Left lung (tissue), 10 donors: ENCODE measurements around the gene AXIN1. TPM values are rescaled to one million over a fixed set of nuclear protein-coding genes. Genes with fewer than 3 reads are reported as not detected.
A peak's percentile ranks its signal among the peaks of the same experiment; 100 is the strongest.

ENCODE experiments used
- ATAC-seq: fragments of 200-7000 bp; cut with Tn5 transposase; one replicate; pipeline ENCODE4 v1.9.1; 2020; ENCODE audit warnings: moderate library complexity
- DNase-seq, 4 donors: peaks; one replicate each; pipeline ENCODE4 v3.0.0-alpha.2; 2013 to 2020
- H3K27ac ChIP-seq, 2 donors: fragments of 200-600 bp; sonication (generic) in 1 of 2; one replicate each; pipeline versions ENCODE4 v1.5.0 to v1.8.0; 2020 to 2021
- H3K27me3 ChIP-seq, 2 donors: fragments of 200-600 bp; sonication (generic) in 1 of 2; one replicate each; pipeline versions ENCODE4 v1.5.0 to v1.8.0; 2020 to 2021
- H3K36me3 ChIP-seq, 2 donors: fragments of 200-600 bp; sonication (generic) in 1 of 2; one replicate each; pipeline versions ENCODE4 v1.5.0 to v1.8.0; 2020 to 2021
- H3K4me1 ChIP-seq, 2 donors: fragments of 200-600 bp; one replicate each; pipeline ENCODE4 v1.8.0; 2021
- H3K4me3 ChIP-seq, 2 donors: fragments of 200-600 bp; sonication (generic) in 1 of 2; one replicate each; pipeline versions ENCODE4 v1.5.0 to v1.8.0; 2020 to 2021; ENCODE audit warnings: mild to moderate bottlenecking in 1 of 2
- H3K9me3 ChIP-seq, 2 donors: fragments of 200-600 bp; sonication (generic) in 1 of 2; one replicate each; pipeline versions ENCODE4 v1.5.0 to v1.8.0; 2020 to 2021
- intact Hi-C, 2 donors: fragments of 100-400 bp; cut with DNase I; formaldehyde crosslinking; loops; one replicate each; pipeline versions ENCODE4 v1.11.2 to v1.14.2; 2022
- polyA plus RNA-seq, 6 donors: library from polyadenylated mRNA; unstranded; fragments of 120-200 nt; gene quantifications; one replicate each; pipeline ENCODE4 v1.2.1, GENCODE V29; 2013; ENCODE audit not compliant: insufficient read length in 6 of 6
- total RNA-seq, 2 donors: library from RNA; stranded (reverse); fragmentation: NEBNext Ultra II Directional; extraction: Animal tissue kit (Norgen Biotek cat#: 25700); gene quantifications; one replicate each; pipeline ENCODE4 v1.2.1, GENCODE V29; 2021
- TF ChIP-seq, protein P1 (sequence below), 2 donors: fragments of 200-600 bp; sonication (generic) in 1 of 2; IDR thresholded peaks; one replicate each; pipeline versions ENCODE4 v1.5.0 to v1.8.0; 2021; ENCODE audit warnings: antibody characterized with exemption in 2 of 2
- donor health status: DM: no; HTN: yes; CAD: no.
- donor health status: DM: no; HTN: no; CAD: no.

AXIN1 gene
- total and polyA plus RNA-seq, 8 donors: 14.0 to 23.4 (median 18.0) TPM

DNA sequence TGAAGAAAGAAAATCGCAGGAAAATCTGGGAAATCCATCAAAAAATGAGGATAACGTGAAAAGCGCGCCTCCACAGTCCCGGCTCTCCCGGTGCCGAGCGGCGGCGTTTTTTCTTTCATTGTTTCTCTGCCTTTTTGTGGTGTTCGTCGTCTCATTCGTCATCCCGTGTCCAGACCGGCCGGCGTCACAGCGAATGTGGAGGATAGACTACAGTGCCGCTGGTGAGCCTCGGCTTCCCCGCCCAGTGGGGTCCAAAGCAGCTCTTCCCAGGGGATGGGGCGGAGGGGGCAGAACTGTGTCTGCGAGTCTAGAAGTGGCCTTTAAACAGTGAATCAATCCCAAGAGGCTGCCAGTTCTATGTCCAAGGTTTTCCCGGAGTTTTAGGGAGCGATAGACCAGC is 98.1 kb downstream of the AXIN1 start:
- Histone ChIP-seq H3K9me3 (no peaks in the 10 kb centered on the region), H3K4me3 (no peak overlapping the region), H3K36me3 (peaks cover 0 to 38% of the 10 kb centered on the region in 2 donors), H3K27ac (no peak overlapping the region), H3K4me1 (peaks cover 0 to 17% of the 10 kb centered on the region in 2 donors), H3K27me3 (no peaks in the 10 kb centered on the region)
- intact Hi-C loops: no loop called here
- no peak for ATAC-seq
- TF ChIP-seq, protein P1, sequence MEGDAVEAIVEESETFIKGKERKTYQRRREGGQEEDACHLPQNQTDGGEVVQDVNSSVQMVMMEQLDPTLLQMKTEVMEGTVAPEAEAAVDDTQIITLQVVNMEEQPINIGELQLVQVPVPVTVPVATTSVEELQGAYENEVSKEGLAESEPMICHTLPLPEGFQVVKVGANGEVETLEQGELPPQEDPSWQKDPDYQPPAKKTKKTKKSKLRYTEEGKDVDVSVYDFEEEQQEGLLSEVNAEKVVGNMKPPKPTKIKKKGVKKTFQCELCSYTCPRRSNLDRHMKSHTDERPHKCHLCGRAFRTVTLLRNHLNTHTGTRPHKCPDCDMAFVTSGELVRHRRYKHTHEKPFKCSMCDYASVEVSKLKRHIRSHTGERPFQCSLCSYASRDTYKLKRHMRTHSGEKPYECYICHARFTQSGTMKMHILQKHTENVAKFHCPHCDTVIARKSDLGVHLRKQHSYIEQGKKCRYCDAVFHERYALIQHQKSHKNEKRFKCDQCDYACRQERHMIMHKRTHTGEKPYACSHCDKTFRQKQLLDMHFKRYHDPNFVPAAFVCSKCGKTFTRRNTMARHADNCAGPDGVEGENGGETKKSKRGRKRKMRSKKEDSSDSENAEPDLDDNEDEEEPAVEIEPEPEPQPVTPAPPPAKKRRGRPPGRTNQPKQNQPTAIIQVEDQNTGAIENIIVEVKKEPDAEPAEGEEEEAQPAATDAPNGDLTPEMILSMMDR (IDR thresholded peaks at IDR 0.05): no peak
- peak in 1 of 4 donors; percentile 72 for DNase-seq

DNA sequence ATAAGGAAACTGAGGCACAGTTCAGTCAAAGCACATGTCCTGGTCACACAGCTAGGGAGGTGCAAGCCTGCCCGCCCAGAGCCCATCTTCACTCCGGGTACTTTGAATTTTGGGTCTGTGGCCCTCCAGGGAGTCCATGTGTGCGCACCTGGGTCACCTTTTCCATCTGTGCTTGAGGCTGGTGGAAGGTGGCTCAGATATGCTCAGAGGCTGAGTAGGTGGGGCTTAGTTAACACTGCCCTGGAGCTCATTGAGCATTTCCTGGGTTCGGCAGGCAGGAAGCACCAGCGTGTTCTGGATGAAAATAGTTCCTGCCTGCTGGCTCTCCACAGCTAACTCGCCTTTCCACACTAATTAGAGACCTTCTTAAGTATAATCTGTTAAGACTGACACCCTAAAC is 98.7 kb downstream of the AXIN1 start:
- Histone ChIP-seq H3K36me3 (peaks cover 0 to 34% of the 10 kb centered on the region in 2 donors), H3K27me3 (no peaks in the 10 kb centered on the region), H3K4me3 (no peak overlapping the region), H3K9me3 (no peaks in the 10 kb centered on the region), H3K4me1 (peaks cover 0 to 17% of the 10 kb centered on the region in 2 donors), H3K27ac (no peak overlapping the region)
- ATAC-seq (no peak), DNase-seq (peak in 1 of 4 donors; percentile 22)
- TF ChIP-seq, protein P1 (IDR thresholded peaks at IDR 0.05): no peak
- intact Hi-C loops: no loop called here

DNA sequence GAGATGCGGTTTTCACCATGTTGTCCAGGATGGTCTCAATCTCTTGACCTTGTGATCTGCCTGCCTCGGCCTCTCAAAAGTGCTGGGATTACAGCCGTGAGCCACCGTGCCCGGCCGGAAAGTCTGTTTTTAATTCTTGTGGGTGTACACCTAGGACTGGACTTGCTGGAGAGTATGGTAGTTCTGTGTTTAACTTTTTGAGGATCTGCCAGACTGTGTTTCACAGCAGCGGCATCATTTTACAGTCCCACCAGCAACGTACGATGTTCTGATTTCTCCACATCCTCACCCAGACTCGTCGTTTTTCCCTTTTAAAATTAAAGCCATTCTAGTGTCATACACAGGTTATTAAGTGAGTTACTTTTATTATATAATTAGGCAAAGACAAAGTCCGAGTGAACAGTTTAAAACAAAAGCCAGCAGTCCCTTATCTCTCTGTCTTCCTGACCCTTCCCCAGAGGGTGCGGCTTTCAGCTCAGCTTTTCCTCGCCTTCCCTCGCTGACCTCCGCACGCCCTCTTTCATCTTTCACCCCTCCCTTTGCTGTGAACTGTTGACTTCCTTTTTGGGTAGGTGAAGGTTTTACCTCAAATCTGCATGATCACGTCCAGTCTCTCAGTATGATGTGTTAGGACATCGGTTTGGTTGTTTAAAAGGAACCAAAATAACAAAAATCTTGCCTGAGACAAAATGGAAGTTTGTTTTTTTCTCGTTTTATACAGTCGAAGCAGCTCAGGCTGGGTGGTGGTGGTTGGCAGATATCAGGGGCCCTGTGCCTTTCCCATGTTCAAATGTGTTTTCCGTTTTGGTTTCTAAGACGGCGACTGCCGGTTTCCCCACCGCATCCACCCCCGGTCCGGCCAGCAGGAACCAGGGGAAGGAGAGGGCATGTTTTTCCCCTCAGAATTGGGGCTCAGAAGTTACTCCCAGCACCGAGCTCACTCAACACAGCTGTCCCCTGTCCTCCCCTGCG is 99.9 kb downstream of the AXIN1 start:
- peak overlapping the region in 1 of 2 donors; percentile 2 for H3K4me3 ChIP-seq
- DNase-seq (peak in 1 of 4 donors; percentile 53), ATAC-seq (no peak)
- H3K27me3 ChIP-seq: no peaks in the 10 kb centered on the region
- peaks cover 0 to 17% of the 10 kb centered on the region in 2 donors for H3K4me1 ChIP-seq
- peaks cover 0 to 34% of the 10 kb centered on the region in 2 donors for H3K36me3 ChIP-seq
- TF ChIP-seq, protein P1 (IDR thresholded peaks at IDR 0.05): no peak
- no peaks in the 10 kb centered on the region for H3K9me3 ChIP-seq
- peak overlapping the region in 1 of 2 donors; percentile 74 for H3K27ac ChIP-seq
- intact Hi-C loops: no loop called here

DNA sequence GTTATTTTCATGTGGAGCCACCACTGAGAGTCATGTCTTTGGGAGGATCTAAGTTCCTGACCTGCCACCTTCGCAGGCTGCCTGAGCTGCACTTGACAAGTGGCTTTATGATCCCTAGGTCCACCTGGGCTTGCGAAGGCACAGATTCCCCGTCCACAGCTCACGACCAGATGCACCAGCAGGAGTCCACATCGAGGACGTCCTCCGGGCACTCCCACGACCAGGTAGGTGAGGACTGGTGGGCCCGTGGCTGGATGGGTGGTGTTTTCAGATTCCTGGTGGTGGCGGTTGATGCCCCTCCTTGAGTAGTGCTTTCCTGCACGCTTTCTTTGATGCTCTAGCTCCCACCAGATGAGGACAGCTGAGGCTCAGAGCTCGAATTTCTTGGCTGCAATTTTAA is 103.1 kb downstream of the AXIN1 start:
- Histone ChIP-seq H3K27me3 (no peaks in the 10 kb centered on the region), H3K27ac (no peak overlapping the region), H3K36me3 (peaks cover 0 to 16% of the 10 kb centered on the region in 2 donors), H3K9me3 (no peaks in the 10 kb centered on the region), H3K4me1 (peaks cover 0 to 21% of the 10 kb centered on the region in 2 donors), H3K4me3 (no peak overlapping the region)
- intact Hi-C loops: no loop called here
- DNase-seq (peak in 1 of 4 donors; percentile 57), ATAC-seq (no peak)
- TF ChIP-seq, protein P1 (IDR thresholded peaks at IDR 0.05): no peak

DNA sequence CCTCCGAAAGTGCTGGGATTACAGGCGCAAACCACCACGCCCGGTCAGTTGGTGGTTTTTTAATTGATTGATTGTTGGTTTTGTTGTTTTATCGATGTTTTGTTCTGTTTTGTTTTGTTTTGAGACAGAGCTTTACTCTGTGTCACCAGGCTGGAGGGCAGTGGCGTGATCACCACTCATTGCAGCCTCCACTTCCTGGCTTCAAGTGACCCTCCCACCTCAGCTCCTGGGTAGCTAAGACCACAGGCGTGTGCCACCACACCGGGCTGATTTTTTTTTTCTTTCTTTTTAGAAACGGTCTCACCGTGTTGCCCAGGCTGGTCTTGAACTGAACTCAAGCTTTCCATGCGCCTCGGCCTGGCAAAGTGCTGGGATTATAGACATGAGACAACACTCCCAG is 105.5 kb downstream of the AXIN1 start:
- Histone ChIP-seq H3K27ac (no peak overlapping the region), H3K9me3 (no peaks in the 10 kb centered on the region), H3K27me3 (no peaks in the 10 kb centered on the region), H3K4me3 (no peak overlapping the region), H3K36me3 (peaks cover 0 to 12% of the 10 kb centered on the region in 2 donors), H3K4me1 (peaks cover 0 to 7% of the 10 kb centered on the region in 2 donors)
- DNase-seq (peak in 1 of 4 donors; percentile 38), ATAC-seq (no peak)
- intact Hi-C loops: no loop called here
- TF ChIP-seq, protein P1 (IDR thresholded peaks at IDR 0.05): no peak
